Measurements from ENCODE around the gene MTHFD1. TPM values are rescaled to one million over a fixed set of nuclear protein-coding genes. Genes with fewer than 3 reads are reported as not detected.
A peak's percentile ranks its signal among the peaks of the same experiment; 100 is the strongest.
"Not testable (repeated sequence)": the region's sequence is repeated elsewhere in the genome, so short reads cannot be mapped to it uniquely, and the experiment has no call there.

The MTHFD1 gene
- total and polyA plus RNA-seq, 4 experiments from 2014 or later, result 27.9 to 48.3 (median 36.0) TPM

- POLR2A ChIA-PET (ENCODE audit: partially characterized antibody), result no interaction called here
- Mint-ChIP-seq H3K9me3 (no peaks in the 10 kb centered on the region), H3K4me3 (no peak overlapping the region), H3K27ac (no peak overlapping the region), H3K4me1 (peaks cover 17 to 50% (median 36%) of the 10 kb centered on the region in 4 donors), H3K36me3 (peaks cover 8 to 10% of the 10 kb centered on the region in 2 donors), H3K27me3 (no peaks in the 10 kb centered on the region)
- H3K4me1 ChIP-seq (ENCODE audit: insufficient read depth, low read length), result peaks cover 33% of the 10 kb centered on the region
- H3K27me3 ChIP-seq (ENCODE audit: insufficient read depth, low read length), result no peaks in the 10 kb centered on the region
- intact Hi-C loops (cut with micrococcal nuclease), result no loop called here
- H3K4me3 ChIP-seq (ENCODE audit: low read length in 2 of 2), result no peak overlapping the region
- H3K36me3 ChIP-seq (ENCODE audit: insufficient read depth, low read length), result no peaks in the 10 kb centered on the region
- no peak overlapping the region for H3K27ac ChIP-seq (ENCODE audit: low read depth, low read length)
- no peak for DNase-seq
- H3K9me3 ChIP-seq (ENCODE audit: control insufficient read depth in 1 of 2, low read length in 2 of 2), result no peaks in the 10 kb centered on the region
- CTCF ChIA-PET (ENCODE audit: partially characterized antibody), result interaction anchor here (1.0 to 1.5 kb wide), 4 partner anchors 9 to 38 kb away, joined by 3 to 7 read pairs (median 4); no protein-coding TSS in a partner anchor
Measured at GRCh38 chr14:64391986-64392385, 3.8 kb downstream of the MTHFD1 start.

GRCh38 chr14:64393189-64393726, 5.1 kb downstream of the MTHFD1 start:
- CTCF ChIA-PET (ENCODE audit: partially characterized antibody), result interaction anchor here (1.2 kb wide), 2 partner anchors 50 to 98 kb away, joined by 3 to 4 read pairs; no protein-coding TSS in a partner anchor
- DNase-seq, result peak in 1 of 5 donors; percentile 20
- H3K4me1 ChIP-seq (ENCODE audit: insufficient read depth, low read length), result peaks cover 28% of the 10 kb centered on the region
- peaks cover 13 to 40% (median 26%) of the 10 kb centered on the region in 4 donors for H3K4me1 Mint-ChIP-seq
- intact Hi-C loops (cut with micrococcal nuclease); H3K36me3 Mint-ChIP-seq; H3K4me3 ChIP-seq (ENCODE audit: low read length in 2 of 2); H3K27me3 Mint-ChIP-seq; H3K4me3 Mint-ChIP-seq; H3K27me3 ChIP-seq (ENCODE audit: insufficient read depth, low read length); POLR2A ChIA-PET (ENCODE audit: partially characterized antibody); H3K36me3 ChIP-seq (ENCODE audit: insufficient read depth, low read length); H3K9me3 Mint-ChIP-seq; H3K27ac Mint-ChIP-seq; H3K9me3 ChIP-seq (ENCODE audit: control insufficient read depth in 1 of 2, low read length in 2 of 2); H3K27ac ChIP-seq (ENCODE audit: low read depth, low read length): not testable (repeated sequence)

GRCh38 chr14:64394423-64394822, 6.3 kb downstream of the MTHFD1 start:
- Histone ChIP-seq H3K9me3 (ENCODE audit: control insufficient read depth in 1 of 2, low read length in 2 of 2) (no peaks in the 10 kb centered on the region), H3K4me1 (ENCODE audit: insufficient read depth, low read length) (peaks cover 18% of the 10 kb centered on the region), H3K27me3 (ENCODE audit: insufficient read depth, low read length) (no peaks in the 10 kb centered on the region), H3K4me3 (ENCODE audit: low read length in 2 of 2) (no peak overlapping the region), H3K36me3 (ENCODE audit: insufficient read depth, low read length) (no peaks in the 10 kb centered on the region), H3K27ac (ENCODE audit: low read depth, low read length) (no peak overlapping the region)
- no peak for DNase-seq
- ChIA-PET POLR2A (ENCODE audit: partially characterized antibody) (no interaction called here), CTCF (ENCODE audit: partially characterized antibody) (interaction anchor here (1.2 kb wide), 2 partner anchors 51 to 100 kb away, joined by 3 to 4 read pairs; no protein-coding TSS in a partner anchor)
- Mint-ChIP-seq H3K4me3 (no peak overlapping the region), H3K27ac (peak overlapping the region in 1 of 7 donors; percentile 65), H3K27me3 (no peaks in the 10 kb centered on the region), H3K36me3 (peaks cover 3 to 8% of the 10 kb centered on the region in 2 donors), H3K4me1 (peaks cover 8 to 32% (median 17%) of the 10 kb centered on the region in 4 donors), H3K9me3 (no peaks in the 10 kb centered on the region)
- intact Hi-C loops (cut with micrococcal nuclease), result no loop called here

- peaks cover 3 to 8% of the 10 kb centered on the region in 2 donors for H3K36me3 Mint-ChIP-seq
- no peak overlapping the region for H3K4me3 Mint-ChIP-seq
- Histone ChIP-seq H3K4me3 (ENCODE audit: low read length in 2 of 2) (no peak overlapping the region), H3K4me1 (ENCODE audit: insufficient read depth, low read length) (peaks cover 12% of the 10 kb centered on the region), H3K36me3 (ENCODE audit: insufficient read depth, low read length) (no peaks in the 10 kb centered on the region), H3K27me3 (ENCODE audit: insufficient read depth, low read length) (no peaks in the 10 kb centered on the region), H3K9me3 (ENCODE audit: control insufficient read depth in 1 of 2, low read length in 2 of 2) (no peaks in the 10 kb centered on the region), H3K27ac (ENCODE audit: low read depth, low read length) (no peak overlapping the region)
- H3K4me1 Mint-ChIP-seq, result peaks cover 4 to 26% (median 11%) of the 10 kb centered on the region in 4 donors
- no peaks in the 10 kb centered on the region for H3K9me3 Mint-ChIP-seq
- H3K27ac Mint-ChIP-seq, result peak overlapping the region in 1 of 7 donors; percentile 38
- CTCF ChIA-PET (ENCODE audit: partially characterized antibody), result no interaction called here
- DNase-seq, result no peak
- no peaks in the 10 kb centered on the region for H3K27me3 Mint-ChIP-seq
- POLR2A ChIA-PET (ENCODE audit: partially characterized antibody), result interaction anchor here (1.6 kb wide), 1 partner anchor 8 kb away, joined by 5 read pairs; no protein-coding TSS in a partner anchor
- intact Hi-C loops (cut with micrococcal nuclease), result no loop called here
Measured at GRCh38 chr14:64394977-64395633, 7.0 kb downstream of the MTHFD1 start.

- no peak overlapping the region for H3K27ac ChIP-seq (ENCODE audit: low read depth, low read length)
- H3K9me3 Mint-ChIP-seq, result no peaks in the 10 kb centered on the region
- peaks cover 11 to 14% of the 10 kb centered on the region in 2 donors for H3K36me3 Mint-ChIP-seq
- H3K27ac Mint-ChIP-seq, result peak overlapping the region in 1 of 7 donors; percentile 69
- no peak for DNase-seq
- ChIA-PET CTCF (ENCODE audit: partially characterized antibody) (interaction anchor here (1.0 to 1.7 kb wide), 4 partner anchors 9 to 31 kb away, joined by 4 to 9 read pairs (median 5); no protein-coding TSS in a partner anchor), POLR2A (ENCODE audit: partially characterized antibody) (interaction anchor here (1.1 kb wide), 1 partner anchor 13 kb away, joined by 4 read pairs; the partner anchor contains the start of gene MTHFD1)
- H3K4me3 Mint-ChIP-seq, result peak overlapping the region in 1 of 8 donors; percentile 56
- intact Hi-C loops (cut with micrococcal nuclease), result no loop called here
- no peaks in the 10 kb centered on the region for H3K27me3 ChIP-seq (ENCODE audit: insufficient read depth, low read length)
- no peaks in the 10 kb centered on the region for H3K27me3 Mint-ChIP-seq
- H3K4me1 ChIP-seq (ENCODE audit: insufficient read depth, low read length), result no peaks in the 10 kb centered on the region
- H3K4me1 Mint-ChIP-seq, result peaks cover 0 to 2% (median under 1%) of the 10 kb centered on the region in 4 donors
- H3K9me3 ChIP-seq (ENCODE audit: control insufficient read depth in 1 of 2, low read length in 2 of 2), result no peaks in the 10 kb centered on the region
- H3K4me3 ChIP-seq (ENCODE audit: low read length in 2 of 2), result no peak overlapping the region
- H3K36me3 ChIP-seq (ENCODE audit: insufficient read depth, low read length), result no peaks in the 10 kb centered on the region
Measured at GRCh38 chr14:64400829-64401459, 12.8 kb downstream of the MTHFD1 start.

GRCh38 chr14:64401949-64402348, 13.8 kb downstream of the MTHFD1 start:
- POLR2A ChIA-PET (ENCODE audit: partially characterized antibody), result no interaction called here
- H3K4me3 Mint-ChIP-seq, result no peak overlapping the region
- peaks cover 11 to 14% of the 10 kb centered on the region in 2 donors for H3K36me3 Mint-ChIP-seq
- Histone ChIP-seq H3K4me3 (ENCODE audit: low read length in 2 of 2) (no peak overlapping the region), H3K4me1 (ENCODE audit: insufficient read depth, low read length) (no peaks in the 10 kb centered on the region), H3K27me3 (ENCODE audit: insufficient read depth, low read length) (no peaks in the 10 kb centered on the region), H3K27ac (ENCODE audit: low read depth, low read length) (no peak overlapping the region), H3K9me3 (ENCODE audit: control insufficient read depth in 1 of 2, low read length in 2 of 2) (no peaks in the 10 kb centered on the region), H3K36me3 (ENCODE audit: insufficient read depth, low read length) (no peaks in the 10 kb centered on the region)
- DNase-seq, result no peak
- H3K9me3 Mint-ChIP-seq, result no peaks in the 10 kb centered on the region
- intact Hi-C loops (cut with micrococcal nuclease), result no loop called here
- H3K27ac Mint-ChIP-seq, result no peak overlapping the region
- CTCF ChIA-PET (ENCODE audit: partially characterized antibody), result interaction anchor here (1.2 to 1.7 kb wide), 4 partner anchors 10 to 604 kb away, joined by 3 to 9 read pairs (median 4); no protein-coding TSS in a partner anchor
- H3K27me3 Mint-ChIP-seq, result no peaks in the 10 kb centered on the region
- peaks cover 0 to 2% (median under 1%) of the 10 kb centered on the region in 4 donors for H3K4me1 Mint-ChIP-seq

GRCh38 chr14:64405295-64405694, 17.1 kb downstream of the MTHFD1 start:
- Mint-ChIP-seq H3K27me3 (no peaks in the 10 kb centered on the region), H3K4me1 (peaks cover 0 to 2% (median under 1%) of the 10 kb centered on the region in 4 donors), H3K27ac (peak overlapping the region in 1 of 7 donors; percentile 44), H3K4me3 (no peak overlapping the region), H3K9me3 (no peaks in the 10 kb centered on the region), H3K36me3 (peaks cover 14 to 15% of the 10 kb centered on the region in 2 donors)
- CTCF ChIA-PET (ENCODE audit: partially characterized antibody), result interaction anchor here (1.2 kb wide), 1 partner anchor 13 kb away, joined by 3 read pairs; no protein-coding TSS in a partner anchor
- Histone ChIP-seq H3K27ac (ENCODE audit: low read depth, low read length) (no peak overlapping the region), H3K4me3 (ENCODE audit: low read length in 2 of 2) (no peak overlapping the region), H3K9me3 (ENCODE audit: control insufficient read depth in 1 of 2, low read length in 2 of 2) (no peaks in the 10 kb centered on the region), H3K36me3 (ENCODE audit: insufficient read depth, low read length) (no peaks in the 10 kb centered on the region), H3K4me1 (ENCODE audit: insufficient read depth, low read length) (no peaks in the 10 kb centered on the region), H3K27me3 (ENCODE audit: insufficient read depth, low read length) (no peaks in the 10 kb centered on the region)
- no peak for DNase-seq
- intact Hi-C loops (cut with micrococcal nuclease), result no loop called here
- POLR2A ChIA-PET (ENCODE audit: partially characterized antibody), result interaction anchor here (1.0 kb wide), 1 partner anchor 17 kb away, joined by 3 read pairs; the partner anchor contains the start of gene MTHFD1

Measured in CD4-positive, alpha-beta memory T cell (primary cell).